ENCODE measurements around the gene MRPL28.
"Not testable (repeated sequence)": the region's sequence is repeated elsewhere in the genome, so short reads cannot be mapped to it uniquely, and the experiment has no call there.

- TF ChIP-seq, protein P1, sequence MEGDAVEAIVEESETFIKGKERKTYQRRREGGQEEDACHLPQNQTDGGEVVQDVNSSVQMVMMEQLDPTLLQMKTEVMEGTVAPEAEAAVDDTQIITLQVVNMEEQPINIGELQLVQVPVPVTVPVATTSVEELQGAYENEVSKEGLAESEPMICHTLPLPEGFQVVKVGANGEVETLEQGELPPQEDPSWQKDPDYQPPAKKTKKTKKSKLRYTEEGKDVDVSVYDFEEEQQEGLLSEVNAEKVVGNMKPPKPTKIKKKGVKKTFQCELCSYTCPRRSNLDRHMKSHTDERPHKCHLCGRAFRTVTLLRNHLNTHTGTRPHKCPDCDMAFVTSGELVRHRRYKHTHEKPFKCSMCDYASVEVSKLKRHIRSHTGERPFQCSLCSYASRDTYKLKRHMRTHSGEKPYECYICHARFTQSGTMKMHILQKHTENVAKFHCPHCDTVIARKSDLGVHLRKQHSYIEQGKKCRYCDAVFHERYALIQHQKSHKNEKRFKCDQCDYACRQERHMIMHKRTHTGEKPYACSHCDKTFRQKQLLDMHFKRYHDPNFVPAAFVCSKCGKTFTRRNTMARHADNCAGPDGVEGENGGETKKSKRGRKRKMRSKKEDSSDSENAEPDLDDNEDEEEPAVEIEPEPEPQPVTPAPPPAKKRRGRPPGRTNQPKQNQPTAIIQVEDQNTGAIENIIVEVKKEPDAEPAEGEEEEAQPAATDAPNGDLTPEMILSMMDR (IDR thresholded peaks at IDR 0.05): not testable (repeated sequence)
- TF ChIP-seq EP300, POLR2A, POLR2AphosphoS5 (IDR thresholded peaks at IDR 0.05): not testable (repeated sequence)
Measured at GRCh38 chr16:362702-362999, 7.7 kb downstream of the MRPL28 start.
